CD14-positive monocyte (primary cell): ENCODE results near the gene WNT7B. TPM values are rescaled to one million over a fixed set of nuclear protein-coding genes. Genes with fewer than 3 reads are reported as not detected.
A peak's percentile ranks its signal among the peaks of the same experiment; 100 is the strongest.

Experiments
- DNase-seq, 3 donors: peaks; one replicate each; pipeline ENCODE4 v3.0.0-alpha.2; 2011 to 2022
- H2AFZ ChIP-seq: 2 replicates; pipeline ENCODE4 v1.6.0; 2012; ENCODE audit warnings: mild to moderate bottlenecking, low read depth, low read length, inconsistent platforms; ENCODE audit not compliant: insufficient read depth, poor library complexity, severe bottlenecking
- H3K27ac ChIP-seq, 2 donors: 1 replicate in 1 of 2; 2 replicates in 1 of 2; pipeline ENCODE4 v1.5.1; 2012 to 2013; ENCODE audit warnings: low read length in 2 of 2, control low read depth in 1 of 2, inconsistent platforms in 1 of 2, low read depth in 1 of 2, mild to moderate bottlenecking in 1 of 2
- H3K27me3 ChIP-seq, 2 donors: one replicate each; pipeline versions ENCODE4 v1.6.0 to v1.6.1; 2011 to 2013; ENCODE audit warnings: low read length in 2 of 2; ENCODE audit not compliant: control insufficient read depth in 2 of 2, insufficient read depth in 2 of 2
- H3K36me3 ChIP-seq, 2 donors: replicated peaks in 1 of 2; 1 replicate in 1 of 2; 2 replicates in 1 of 2; pipeline versions ENCODE4 v1.5.1 to v1.6.1; 2012 to 2013; ENCODE audit warnings: low read length in 2 of 2, control low read depth in 1 of 2, inconsistent platforms in 1 of 2, mild to moderate bottlenecking in 1 of 2; ENCODE audit not compliant: insufficient read depth in 2 of 2, control insufficient read depth in 1 of 2
- H3K4me1 ChIP-seq, 2 donors: 1 replicate in 1 of 2; 2 replicates in 1 of 2; pipeline versions ENCODE4 v1.5.1 to v1.6.1; 2012 to 2013; ENCODE audit warnings: low read length in 2 of 2, control low read depth in 1 of 2, inconsistent platforms in 1 of 2, mild to moderate bottlenecking in 1 of 2, moderate library complexity in 1 of 2; ENCODE audit not compliant: insufficient read depth in 2 of 2, control insufficient read depth in 1 of 2
- H3K4me2 ChIP-seq: replicated peaks from 2 replicates; pipeline ENCODE3; 2012; ENCODE audit warnings: low read length, moderate library complexity, mild to moderate bottlenecking; ENCODE audit not compliant: poor library complexity, severe bottlenecking; ENCODE audit errors: extremely low read depth
- H3K4me3 ChIP-seq, 3 experiments: fragments of 200-600 bp in 1 of 3; sonication (generic) in 1 of 3; replicated peaks in 1 of 3; 1 replicate in 2 of 3; 2 replicates in 1 of 3; pipeline ENCODE4 v1.5.1; 2011 to 2013; ENCODE audit warnings: low read length in 3 of 3, mild to moderate bottlenecking in 3 of 3, control low read depth in 2 of 3, low read depth in 2 of 3, inconsistent platforms in 1 of 3, moderate library complexity in 1 of 3
- H3K79me2 ChIP-seq: 2 replicates; pipeline ENCODE4 v1.6.0; 2012; ENCODE audit warnings: mild to moderate bottlenecking, control low read depth, inconsistent platforms, low read length, moderate library complexity; ENCODE audit not compliant: insufficient read depth
- H3K9ac ChIP-seq: 2 replicates; pipeline ENCODE4 v1.6.0; 2017; ENCODE audit warnings: low read length, mild to moderate bottlenecking; ENCODE audit not compliant: insufficient read depth, poor library complexity, severe bottlenecking
- H3K9me3 ChIP-seq, 2 donors: replicated peaks in 1 of 2; 1 replicate in 1 of 2; 2 replicates in 1 of 2; pipeline versions ENCODE4 v1.5.1 to v1.6.1; 2012 to 2013; ENCODE audit warnings: low read length in 2 of 2, control low read depth in 1 of 2; ENCODE audit not compliant: control insufficient read depth in 1 of 2, insufficient read depth in 1 of 2
- H4K20me1 ChIP-seq: 2 replicates; pipeline ENCODE4 v1.6.0; 2012; ENCODE audit warnings: mild to moderate bottlenecking, low read length, control low read depth, moderate library complexity; ENCODE audit not compliant: insufficient read depth
- H3K27ac Mint-ChIP-seq, 7 donors: one replicate each; pipeline ENCODE4 v1.8.0; 2020; ENCODE audit warnings: mild to moderate bottlenecking in 7 of 7, mixed read lengths in 7 of 7, moderate library complexity in 6 of 7, inconsistent platforms in 2 of 7
- H3K27me3 Mint-ChIP-seq, 3 donors: one replicate each; pipeline ENCODE4 v1.8.0; 2021 to 2022; ENCODE audit warnings: low read depth in 3 of 3, mild to moderate bottlenecking in 3 of 3, mixed read lengths in 3 of 3, moderate library complexity in 3 of 3, inconsistent platforms in 1 of 3
- H3K36me3 Mint-ChIP-seq, 2 donors: one replicate each; pipeline ENCODE4 v1.8.0; 2020; ENCODE audit warnings: mixed read lengths in 2 of 2, inconsistent platforms in 1 of 2, mild to moderate bottlenecking in 1 of 2
- H3K4me1 Mint-ChIP-seq: one replicate; pipeline ENCODE4 v1.8.0; 2020; ENCODE audit warnings: mild to moderate bottlenecking, mixed read lengths
- H3K4me3 Mint-ChIP-seq, 2 donors: one replicate each; pipeline ENCODE4 v1.8.0; 2020; ENCODE audit warnings: mild to moderate bottlenecking in 2 of 2, mixed read lengths in 2 of 2, moderate library complexity in 1 of 2
- H3K9me3 Mint-ChIP-seq, 7 donors: one replicate each; pipeline ENCODE4 v1.8.0; 2020 to 2022; ENCODE audit warnings: mixed read lengths in 7 of 7, mild to moderate bottlenecking in 6 of 7, moderate library complexity in 6 of 7, inconsistent platforms in 2 of 7
- WGBS: methylation state at CpG from one replicate; pipeline ENCODE4 v1.1.5; 2013; ENCODE audit warnings: missing lambda C conversion rate; ENCODE audit not compliant: insufficient coverage; 5-methylcytosine and 5-hydroxymethylcytosine counted together
- intact Hi-C, 2 donors: fragments of 100-400 bp; cut with micrococcal nuclease; formaldehyde crosslinking; loops; one replicate each; pipeline versions ENCODE4 v1.15.0 to v1.15.1; 2023
- polyA plus RNA-seq, 3 donors: library from polyadenylated mRNA; depleted of rRNA in 1 of 3; unstranded in 2 of 3; stranded (reverse) in 1 of 3; fragments of 300-500 nt in 2 of 3; fragments of >200 nt in 1 of 3; fragmentation: Illumina TruSeq in 2 of 3; gene quantifications; 1 replicate in 2 of 3; 2 replicates in 1 of 3; pipeline ENCODE4 v1.2.3, GENCODE V29; 2012 to 2021
- TF ChIP-seq, protein P1 (sequence below): fragments of 200-600 bp; IDR thresholded peaks from one replicate; pipeline ENCODE4 v1.8.0; 2022; ENCODE audit warnings: antibody characterized with exemption, mild to moderate bottlenecking

Gene WNT7B
- polyA plus RNA-seq, 3 donors = not detected

GRCh38 chr22:45882881-45883810 lies 93.8 kb downstream of the WNT7B start:
- Histone ChIP-seq H4K20me1 (no peaks in the 10 kb centered on the region), H3K27ac (no peak overlapping the region), H3K4me2 (no peak overlapping the region), H3K4me1 (no peaks in the 10 kb centered on the region), H3K36me3 (no peaks in the 10 kb centered on the region), H3K4me3 (no peak overlapping the region), H3K9me3 (peaks cover 0 to 6% of the 10 kb centered on the region in 2 donors), H3K9ac (no peak overlapping the region), H3K27me3 (peaks cover 11 to 45% of the 10 kb centered on the region in 2 donors), H3K79me2 (no peaks in the 10 kb centered on the region), H2AFZ (no peak overlapping the region)
- no peak for DNase-seq
- TF ChIP-seq, protein P1, sequence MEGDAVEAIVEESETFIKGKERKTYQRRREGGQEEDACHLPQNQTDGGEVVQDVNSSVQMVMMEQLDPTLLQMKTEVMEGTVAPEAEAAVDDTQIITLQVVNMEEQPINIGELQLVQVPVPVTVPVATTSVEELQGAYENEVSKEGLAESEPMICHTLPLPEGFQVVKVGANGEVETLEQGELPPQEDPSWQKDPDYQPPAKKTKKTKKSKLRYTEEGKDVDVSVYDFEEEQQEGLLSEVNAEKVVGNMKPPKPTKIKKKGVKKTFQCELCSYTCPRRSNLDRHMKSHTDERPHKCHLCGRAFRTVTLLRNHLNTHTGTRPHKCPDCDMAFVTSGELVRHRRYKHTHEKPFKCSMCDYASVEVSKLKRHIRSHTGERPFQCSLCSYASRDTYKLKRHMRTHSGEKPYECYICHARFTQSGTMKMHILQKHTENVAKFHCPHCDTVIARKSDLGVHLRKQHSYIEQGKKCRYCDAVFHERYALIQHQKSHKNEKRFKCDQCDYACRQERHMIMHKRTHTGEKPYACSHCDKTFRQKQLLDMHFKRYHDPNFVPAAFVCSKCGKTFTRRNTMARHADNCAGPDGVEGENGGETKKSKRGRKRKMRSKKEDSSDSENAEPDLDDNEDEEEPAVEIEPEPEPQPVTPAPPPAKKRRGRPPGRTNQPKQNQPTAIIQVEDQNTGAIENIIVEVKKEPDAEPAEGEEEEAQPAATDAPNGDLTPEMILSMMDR = no peak
- H3K4me1 Mint-ChIP-seq = no peaks in the 10 kb centered on the region
- H3K36me3 Mint-ChIP-seq = no peaks in the 10 kb centered on the region
- peak overlapping the region in 1 of 2 donors; percentile 68 for H3K4me3 Mint-ChIP-seq
- WGBS = 87% methylated on average over 27 of the region's 32 CpGs
- peaks cover 42 to 55% (median 49%) of the 10 kb centered on the region in 3 donors for H3K27me3 Mint-ChIP-seq
- intact Hi-C loops = no loop called here
- peaks cover 0 to 13% (median 2%) of the 10 kb centered on the region in 7 donors for H3K9me3 Mint-ChIP-seq
- peak overlapping the region in 1 of 7 donors; percentile 25 for H3K27ac Mint-ChIP-seq

DNA sequence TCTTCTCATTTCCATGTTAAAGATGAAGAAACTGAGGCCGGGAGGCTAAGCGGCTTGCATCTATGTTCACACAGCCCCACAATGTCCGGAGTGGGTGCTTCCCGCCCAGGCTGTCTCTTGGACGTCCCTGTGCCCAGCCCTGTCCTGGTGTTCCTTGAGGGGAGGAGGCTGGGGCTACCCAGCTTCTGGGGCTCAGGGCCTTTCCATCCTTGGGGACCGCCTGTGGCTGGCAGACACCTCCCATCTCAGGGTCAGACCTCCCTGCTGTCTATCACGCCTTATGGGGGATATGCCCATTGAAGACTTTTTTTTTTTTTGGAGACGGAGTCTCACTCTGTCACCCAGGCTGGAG lies 95.5 kb downstream of the WNT7B start:
- 74% methylated on average over 4 of the region's 8 CpGs for WGBS
- Histone ChIP-seq H3K36me3 (no peaks in the 10 kb centered on the region), H3K4me2 (no peak overlapping the region), H3K9me3 (peaks cover 0 to 6% of the 10 kb centered on the region in 2 donors), H2AFZ (no peak overlapping the region), H4K20me1 (no peaks in the 10 kb centered on the region), H3K9ac (no peak overlapping the region), H3K27ac (no peak overlapping the region), H3K4me1 (no peaks in the 10 kb centered on the region), H3K4me3 (no peak overlapping the region), H3K27me3 (peaks cover 11 to 57% of the 10 kb centered on the region in 2 donors), H3K79me2 (no peaks in the 10 kb centered on the region)
- intact Hi-C loops = no loop called here
- peak overlapping the region in 1 of 2 donors; percentile 68 for H3K4me3 Mint-ChIP-seq
- H3K27ac Mint-ChIP-seq = no peak overlapping the region
- H3K27me3 Mint-ChIP-seq = peaks cover 50 to 71% (median 59%) of the 10 kb centered on the region in 3 donors
- no peaks in the 10 kb centered on the region for H3K36me3 Mint-ChIP-seq
- no peaks in the 10 kb centered on the region for H3K4me1 Mint-ChIP-seq
- TF ChIP-seq, protein P1 = no peak
- peaks cover 0 to 13% (median 3%) of the 10 kb centered on the region in 7 donors for H3K9me3 Mint-ChIP-seq
- DNase-seq = no peak
